Ramos (cell line): Measurements from ENCODE around the gene PFN4.
"Not testable (repeated sequence)": the region's sequence is repeated elsewhere in the genome, so short reads cannot be mapped to it uniquely, and the experiment has no call there.

ENCODE experiments used
- in situ Hi-C: fragments of 300-500 bp; cut with MboI; formaldehyde crosslinking; loops from one replicate; pipeline ENCODE4 v1.14.3; 2022; ENCODE audit warnings: low sequenced_read_pairs; ENCODE audit not compliant: unreplicated experiment

PFN4 gene

GRCh38 chr2:24117902-24118301 lies 5.2 kb downstream of the PFN4 start:
- in situ Hi-C loops = no loop called here

- in situ Hi-C loops = no loop called here
Measured at GRCh38 chr2:24115057-24115456, 8.1 kb downstream of the PFN4 start.

- in situ Hi-C loops = no loop called here
Measured at GRCh38 chr2:24111407-24111901, 11.7 kb downstream of the PFN4 start.

- in situ Hi-C loops = no loop called here
Measured at GRCh38 chr2:24110660-24111303, 12.4 kb downstream of the PFN4 start.

- in situ Hi-C loops = not testable (repeated sequence)
Measured at GRCh38 chr2:24109431-24109830, 13.7 kb downstream of the PFN4 start.

GRCh38 chr2:24107336-24107735 lies 15.8 kb downstream of the PFN4 start:
- in situ Hi-C loops = no loop called here

GRCh38 chr2:24106786-24107185 lies 16.3 kb downstream of the PFN4 start:
- in situ Hi-C loops = no loop called here

- in situ Hi-C loops = no loop called here
Measured at GRCh38 chr2:24105816-24106215, 17.3 kb downstream of the PFN4 start.

GRCh38 chr2:24104906-24105305 lies 18.2 kb downstream of the PFN4 start:
- in situ Hi-C loops = no loop called here

GRCh38 chr2:24104110-24104650 lies 19.0 kb downstream of the PFN4 start:
- in situ Hi-C loops = no loop called here

- in situ Hi-C loops = no loop called here
Measured at GRCh38 chr2:24102677-24103076, 20.5 kb downstream of the PFN4 start.

GRCh38 chr2:24101992-24102391 lies 21.1 kb downstream of the PFN4 start:
- in situ Hi-C loops = no loop called here

GRCh38 chr2:24100732-24101131 lies 22.4 kb downstream of the PFN4 start:
- in situ Hi-C loops = not testable (repeated sequence)

- in situ Hi-C loops = not testable (repeated sequence)
Measured at GRCh38 chr2:24095171-24095677, 27.9 kb downstream of the PFN4 start.

GRCh38 chr2:24093270-24093669 lies 29.9 kb downstream of the PFN4 start:
- in situ Hi-C loops = not testable (repeated sequence)

- in situ Hi-C loops = no loop called here
Measured at GRCh38 chr2:24088821-24089359, 34.2 kb downstream of the PFN4 start.

GRCh38 chr2:24087032-24087431 lies 36.1 kb downstream of the PFN4 start:
- in situ Hi-C loops = no loop called here

GRCh38 chr2:24086241-24086640 lies 36.9 kb downstream of the PFN4 start:
- in situ Hi-C loops = no loop called here

- in situ Hi-C loops = no loop called here
Measured at GRCh38 chr2:24085200-24085489, 38.0 kb downstream of the PFN4 start.

- in situ Hi-C loops = no loop called here
Measured at GRCh38 chr2:24084386-24085199, 38.5 kb downstream of the PFN4 start, which contains the start of gene TP53I3. TP53I3 (minus strand) TSS chr2:24084834; CDS start chr2:24084326, 508 bp downstream.
